Suprapubic skin (tissue), 4 donors: ENCODE measurements around the gene UBD. TPM values are rescaled to one million over a fixed set of nuclear protein-coding genes. Genes with fewer than 3 reads are reported as not detected.

Experiments used
- DNase-seq, 2 donors: peaks; one replicate each; pipeline ENCODE4 v3.0.0-alpha.2; 2019; ENCODE audit warnings: low spot score in 2 of 2
- H3K27ac ChIP-seq: fragments of 200-600 bp; sonication (generic); one replicate; pipeline ENCODE4 v1.5.1; 2019
- H3K27me3 ChIP-seq: fragments of 200-600 bp; sonication (generic); one replicate; pipeline ENCODE4 v1.5.1; 2019
- H3K36me3 ChIP-seq: fragments of 200-600 bp; sonication (generic); one replicate; pipeline ENCODE4 v1.5.1; 2019
- H3K4me1 ChIP-seq: fragments of 200-600 bp; sonication (generic); one replicate; pipeline ENCODE4 v1.5.1; 2019
- H3K4me3 ChIP-seq: fragments of 200-600 bp; sonication (generic); one replicate; pipeline ENCODE4 v1.5.1; 2019; ENCODE audit warnings: mild to moderate bottlenecking
- H3K9me3 ChIP-seq: fragments of 200-600 bp; sonication (generic); one replicate; pipeline ENCODE4 v1.5.1; 2019
- EP300 ChIP-seq: sonication (generic); formaldehyde crosslinking; IDR thresholded peaks from one replicate; pipeline ENCODE4 v1.6.1; 2017; ENCODE audit warnings: antibody characterized with exemption
- POLR2A ChIP-seq, 2 donors: fragments of 450-650 bp; IDR thresholded peaks; one replicate each; pipeline ENCODE4 v1.6.1; 2017; ENCODE audit warnings: antibody characterized with exemption in 2 of 2, mild to moderate bottlenecking in 2 of 2, moderate library complexity in 2 of 2
- POLR2AphosphoS5 ChIP-seq, 3 donors: sonication (generic); formaldehyde crosslinking; IDR thresholded peaks; one replicate each; pipeline ENCODE4 v1.6.1; 2017; ENCODE audit warnings: antibody characterized with exemption in 3 of 3
- WGBS: methylation state at CpG from one replicate; pipeline ENCODE4 v1.1.5; 2018; 5-methylcytosine and 5-hydroxymethylcytosine counted together
- total RNA-seq, 4 donors: library from RNA; depleted of rRNA; stranded (reverse); fragments of >200 nt; gene quantifications; one replicate each; pipeline ENCODE4 v1.1.0, GENCODE V29; 2016
- TF ChIP-seq, protein P1 (sequence below), 2 donors: fragments of 200-600 bp in 1 of 2; fragments of 450-650 bp in 1 of 2; sonication (generic) in 1 of 2; IDR thresholded peaks; one replicate each; pipeline ENCODE4 v1.5.1; 2016 to 2019; ENCODE audit warnings: antibody characterized with exemption in 2 of 2, mild to moderate bottlenecking in 1 of 2, moderate library complexity in 1 of 2

Gene UBD
- total RNA-seq, 4 donors from 2014 or later: not detected

DNA sequence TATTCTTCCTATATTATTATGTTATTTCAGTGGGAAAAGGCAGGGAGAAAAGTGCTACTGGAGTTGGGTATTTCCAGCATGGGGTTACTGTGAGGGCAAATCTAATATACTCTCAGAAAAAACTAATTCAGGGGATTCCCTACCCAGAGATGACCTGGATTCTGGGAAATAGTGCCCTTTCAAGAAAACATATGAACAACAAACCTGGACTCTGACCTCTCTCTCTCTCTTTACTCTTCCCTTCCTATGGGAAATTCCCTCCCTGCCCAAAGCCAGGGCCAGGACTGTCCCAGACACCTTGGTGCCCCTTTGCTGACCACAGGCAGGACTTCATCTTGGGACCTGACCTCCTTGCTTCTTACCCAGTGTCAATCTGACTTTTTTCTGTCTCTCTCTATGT lies 1.6 kb upstream of the UBD start:
- H3K36me3 ChIP-seq: no peaks in the 10 kb centered on the region
- peaks cover 25% of the 10 kb centered on the region for H3K27me3 ChIP-seq
- H3K4me3 ChIP-seq: no peak overlapping the region
- no peak for DNase-seq
- no peak for TF ChIP-seq EP300
- TF ChIP-seq POLR2A (IDR thresholded peaks at IDR 0.05): no peak
- TF ChIP-seq, protein P1, sequence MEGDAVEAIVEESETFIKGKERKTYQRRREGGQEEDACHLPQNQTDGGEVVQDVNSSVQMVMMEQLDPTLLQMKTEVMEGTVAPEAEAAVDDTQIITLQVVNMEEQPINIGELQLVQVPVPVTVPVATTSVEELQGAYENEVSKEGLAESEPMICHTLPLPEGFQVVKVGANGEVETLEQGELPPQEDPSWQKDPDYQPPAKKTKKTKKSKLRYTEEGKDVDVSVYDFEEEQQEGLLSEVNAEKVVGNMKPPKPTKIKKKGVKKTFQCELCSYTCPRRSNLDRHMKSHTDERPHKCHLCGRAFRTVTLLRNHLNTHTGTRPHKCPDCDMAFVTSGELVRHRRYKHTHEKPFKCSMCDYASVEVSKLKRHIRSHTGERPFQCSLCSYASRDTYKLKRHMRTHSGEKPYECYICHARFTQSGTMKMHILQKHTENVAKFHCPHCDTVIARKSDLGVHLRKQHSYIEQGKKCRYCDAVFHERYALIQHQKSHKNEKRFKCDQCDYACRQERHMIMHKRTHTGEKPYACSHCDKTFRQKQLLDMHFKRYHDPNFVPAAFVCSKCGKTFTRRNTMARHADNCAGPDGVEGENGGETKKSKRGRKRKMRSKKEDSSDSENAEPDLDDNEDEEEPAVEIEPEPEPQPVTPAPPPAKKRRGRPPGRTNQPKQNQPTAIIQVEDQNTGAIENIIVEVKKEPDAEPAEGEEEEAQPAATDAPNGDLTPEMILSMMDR (IDR thresholded peaks at IDR 0.05): no peak
- TF ChIP-seq POLR2AphosphoS5 (IDR thresholded peaks at IDR 0.05): no peak
- no peaks in the 10 kb centered on the region for H3K4me1 ChIP-seq
- no peaks in the 10 kb centered on the region for H3K9me3 ChIP-seq
- no peak overlapping the region for H3K27ac ChIP-seq

GRCh38 chr6:29558439-29559079 lies 973 bp downstream of the UBD start:
- TF ChIP-seq EP300 (no peak), POLR2AphosphoS5 (IDR thresholded peaks at IDR 0.05) (no peak), POLR2A (IDR thresholded peaks at IDR 0.05) (no peak)
- TF ChIP-seq, protein P1 (IDR thresholded peaks at IDR 0.05): no peak
- Histone ChIP-seq H3K36me3 (no peaks in the 10 kb centered on the region), H3K27me3 (peaks cover 45% of the 10 kb centered on the region), H3K4me1 (peaks cover 4% of the 10 kb centered on the region), H3K4me3 (no peak overlapping the region), H3K9me3 (no peaks in the 10 kb centered on the region), H3K27ac (no peak overlapping the region)
- WGBS: 91% methylated on average over 11 of the region's 22 CpGs
- no peak for DNase-seq

DNA sequence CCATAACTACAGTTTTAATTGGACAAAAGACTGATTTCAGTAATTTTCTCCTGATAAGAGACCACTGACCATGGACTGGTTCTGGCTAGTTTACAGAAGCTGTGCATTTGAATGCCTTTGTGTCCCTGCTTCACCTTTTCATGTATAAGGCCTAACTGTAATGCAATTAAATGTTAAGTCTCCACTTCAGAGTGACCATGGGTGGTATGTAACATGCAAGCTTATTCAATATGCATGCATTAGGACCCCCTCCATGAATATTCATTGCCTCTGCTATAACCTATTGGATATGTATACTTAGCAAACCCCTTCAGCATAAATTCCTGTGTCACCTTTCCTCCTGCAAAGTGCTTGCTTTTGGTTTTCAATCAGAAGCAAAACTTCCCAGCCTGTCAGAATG lies 2.2 kb downstream of the UBD start:
- H3K4me1 ChIP-seq: peaks cover 14% of the 10 kb centered on the region
- no peaks in the 10 kb centered on the region for H3K36me3 ChIP-seq
- DNase-seq: no peak
- H3K27ac ChIP-seq: no peak overlapping the region
- no peak overlapping the region for H3K4me3 ChIP-seq
- peaks cover 50% of the 10 kb centered on the region for H3K27me3 ChIP-seq
- no peaks in the 10 kb centered on the region for H3K9me3 ChIP-seq
- TF ChIP-seq POLR2A (IDR thresholded peaks at IDR 0.05): no peak
- no peak for TF ChIP-seq EP300
- TF ChIP-seq POLR2AphosphoS5 (IDR thresholded peaks at IDR 0.05): no peak
- TF ChIP-seq, protein P1 (IDR thresholded peaks at IDR 0.05): no peak

DNA sequence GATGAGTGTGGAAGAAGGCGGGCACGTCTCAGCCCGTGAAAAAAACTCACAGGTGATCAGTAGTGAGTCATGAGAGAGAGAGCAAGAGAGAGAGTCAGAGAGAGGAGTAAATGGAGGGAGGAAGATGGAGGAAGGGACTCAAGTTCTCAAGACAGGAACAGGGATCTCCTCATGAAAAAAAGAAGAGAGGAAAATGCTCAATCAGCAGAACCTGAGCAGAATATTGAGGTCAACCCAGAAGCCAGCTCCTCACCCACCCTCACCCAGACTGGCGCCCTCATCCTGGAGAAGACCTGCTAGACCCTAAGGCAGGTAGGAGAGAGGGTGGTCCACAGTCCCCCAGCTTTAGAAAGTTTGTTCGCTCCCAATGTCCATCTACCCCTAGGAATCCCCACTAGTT lies 4.8 kb downstream of the UBD start:
- TF ChIP-seq, protein P1 (IDR thresholded peaks at IDR 0.05): no peak
- no peak for TF ChIP-seq EP300
- H3K27ac ChIP-seq: no peak overlapping the region
- H3K4me1 ChIP-seq: peaks cover 14% of the 10 kb centered on the region
- no peaks in the 10 kb centered on the region for H3K36me3 ChIP-seq
- H3K27me3 ChIP-seq: peaks cover 45% of the 10 kb centered on the region
- no peak overlapping the region for H3K4me3 ChIP-seq
- no peak for DNase-seq
- H3K9me3 ChIP-seq: no peaks in the 10 kb centered on the region
- WGBS: 76% methylated on average over 5 of the region's 5 CpGs

DNA sequence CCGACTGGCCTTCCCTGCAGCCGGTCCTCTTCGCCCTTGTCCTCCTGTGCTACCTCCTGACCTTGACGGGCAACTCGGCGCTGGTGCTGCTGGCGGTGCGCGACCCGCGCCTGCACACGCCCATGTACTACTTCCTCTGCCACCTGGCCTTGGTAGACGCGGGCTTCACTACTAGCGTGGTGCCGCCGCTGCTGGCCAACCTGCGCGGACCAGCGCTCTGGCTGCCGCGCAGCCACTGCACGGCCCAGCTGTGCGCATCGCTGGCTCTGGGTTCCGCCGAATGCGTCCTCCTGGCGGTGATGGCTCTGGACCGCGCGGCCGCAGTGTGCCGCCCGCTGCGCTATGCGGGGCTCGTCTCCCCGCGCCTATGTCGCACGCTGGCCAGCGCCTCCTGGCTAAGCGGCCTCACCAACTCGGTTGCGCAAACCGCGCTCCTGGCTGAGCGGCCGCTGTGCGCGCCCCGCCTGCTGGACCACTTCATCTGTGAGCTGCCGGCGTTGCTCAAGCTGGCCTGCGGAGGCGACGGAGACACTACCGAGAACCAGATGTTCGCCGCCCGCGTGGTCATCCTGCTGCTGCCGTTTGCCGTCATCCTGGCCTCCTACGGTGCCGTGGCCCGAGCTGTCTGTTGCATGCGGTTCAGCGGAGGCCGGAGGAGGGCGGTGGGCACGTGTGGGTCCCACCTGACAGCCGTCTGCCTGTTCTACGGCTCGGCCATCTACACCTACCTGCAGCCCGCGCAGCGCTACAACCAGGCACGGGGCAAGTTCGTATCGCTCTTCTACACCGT lies 6.1 kb downstream of the UBD start:
- peaks cover 49% of the 10 kb centered on the region for H3K27me3 ChIP-seq
- H3K4me3 ChIP-seq: peak overlapping the region; percentile 46
- no peak for DNase-seq
- H3K9me3 ChIP-seq: no peaks in the 10 kb centered on the region
- no peaks in the 10 kb centered on the region for H3K36me3 ChIP-seq
- TF ChIP-seq, protein P1 (IDR thresholded peaks at IDR 0.05): no peak
- TF ChIP-seq POLR2A (IDR thresholded peaks at IDR 0.05) (no peak), EP300 (no peak), POLR2AphosphoS5 (IDR thresholded peaks at IDR 0.05) (no peak)
- H3K27ac ChIP-seq: no peak overlapping the region
- H3K4me1 ChIP-seq: peaks cover 14% of the 10 kb centered on the region
- under 1% methylated on average over 35 of the region's 83 CpGs for WGBS
